GM21360 (cell line): Measurements from ENCODE around the gene FAM161B.
A peak's percentile ranks its signal among the peaks of the same experiment; 100 is the strongest.
"Not testable (repeated sequence)": the region's sequence is repeated elsewhere in the genome, so short reads cannot be mapped to it uniquely, and the experiment has no call there.

Source experiments
- ATAC-seq: cut with Tn5 transposase; IDR thresholded peaks from one replicate; pipeline ENCODE4 v1.9.1; 2021; ENCODE audit warnings: mild to moderate bottlenecking, moderate library complexity; ENCODE audit not compliant: unreplicated experiment

The FAM161B gene

GRCh38 chr14:73944432-73945158 is 5.3 kb downstream of the FAM161B start:
- no peak for ATAC-seq

DNA sequence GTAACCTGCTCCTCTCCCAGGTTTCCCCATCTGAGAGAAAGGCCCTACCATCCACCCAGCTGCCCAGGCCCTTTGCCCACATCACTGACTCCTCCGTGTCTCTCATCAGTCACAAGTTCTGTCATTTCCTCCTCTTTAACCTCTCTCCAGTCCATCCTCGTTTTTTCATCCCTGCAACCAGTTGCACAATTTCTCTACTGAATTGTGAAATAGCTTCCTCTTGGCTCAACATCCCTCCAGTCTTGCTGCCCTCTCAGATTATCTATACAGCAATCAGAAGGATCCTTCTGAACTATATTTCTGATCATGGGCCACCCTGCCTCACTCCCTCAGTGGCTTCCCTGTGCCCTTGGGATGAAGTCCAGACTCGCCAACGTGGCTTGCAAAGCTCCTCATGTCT is 6.8 kb downstream of the FAM161B start:
- ATAC-seq: no peak

GRCh38 chr14:73942180-73942579 is 7.7 kb downstream of the FAM161B start:
- ATAC-seq: no peak

DNA sequence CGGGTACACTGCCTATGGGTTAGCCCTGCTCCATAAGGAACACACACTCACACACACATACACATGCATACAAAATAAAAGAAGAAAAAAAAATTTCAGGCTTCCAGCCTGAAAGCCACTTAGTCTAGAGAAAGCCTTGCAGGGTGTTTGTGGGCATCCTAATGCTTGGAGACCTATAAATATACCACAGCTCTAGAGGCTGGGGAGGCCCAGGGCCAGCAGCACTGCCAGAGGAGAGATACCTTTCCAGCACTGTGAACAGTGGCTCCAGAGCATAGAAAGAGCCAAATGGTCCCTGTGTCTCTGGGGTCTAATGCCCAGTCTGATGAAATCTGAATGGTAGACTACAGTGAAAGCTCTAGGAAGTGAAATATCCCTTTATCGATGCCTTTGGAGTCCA is 12.9 kb downstream of the FAM161B start:
- no peak for ATAC-seq

GRCh38 chr14:73936548-73936947 is 13.3 kb downstream of the FAM161B start:
- ATAC-seq: no peak

DNA sequence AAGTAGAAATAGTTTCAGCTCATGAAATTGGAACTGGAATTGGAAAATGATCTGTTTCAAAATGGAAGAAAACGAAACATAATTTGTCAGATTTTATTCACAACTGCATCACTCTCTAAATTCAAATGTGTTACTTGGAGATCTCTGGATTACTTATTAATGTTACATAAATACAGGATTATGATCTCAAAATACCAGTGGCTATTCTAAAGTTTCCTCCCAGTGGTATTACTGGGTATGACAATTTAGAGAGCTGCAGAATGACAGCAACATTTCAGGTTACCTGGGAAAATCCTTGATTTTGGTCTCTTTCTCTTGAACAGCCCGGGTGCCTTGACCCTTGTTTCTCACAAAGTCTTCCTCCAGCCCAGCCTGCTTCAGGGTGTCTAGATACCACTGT is 14.2 kb downstream of the FAM161B start:
- ATAC-seq: no peak

- no peak for ATAC-seq
Observed at GRCh38 chr14:73924337-73924736, 25.6 kb downstream of the FAM161B start.

- not testable (repeated sequence) for ATAC-seq
Observed at GRCh38 chr14:73919457-73919856, 30.4 kb downstream of the FAM161B start.

DNA sequence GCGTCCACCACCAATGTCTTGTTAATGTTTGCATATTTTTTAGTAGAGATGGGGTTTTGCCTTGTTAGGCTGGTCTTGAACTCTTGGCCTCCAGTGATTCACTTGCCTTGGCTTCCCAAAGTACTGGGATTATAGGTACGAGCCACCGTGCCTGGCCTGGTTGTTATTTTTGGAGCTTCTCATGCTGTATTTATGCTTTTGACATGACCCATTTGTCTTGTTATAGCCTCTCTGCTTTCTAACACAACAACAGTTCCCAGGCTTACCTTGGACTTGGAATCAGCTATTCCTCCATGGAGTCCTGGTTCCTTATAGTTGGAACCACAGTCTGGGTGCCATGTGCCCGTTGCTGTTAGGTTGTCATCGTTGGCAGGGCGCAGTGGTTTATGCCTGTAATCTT is 33.6 kb downstream of the FAM161B start:
- ATAC-seq: no peak

DNA sequence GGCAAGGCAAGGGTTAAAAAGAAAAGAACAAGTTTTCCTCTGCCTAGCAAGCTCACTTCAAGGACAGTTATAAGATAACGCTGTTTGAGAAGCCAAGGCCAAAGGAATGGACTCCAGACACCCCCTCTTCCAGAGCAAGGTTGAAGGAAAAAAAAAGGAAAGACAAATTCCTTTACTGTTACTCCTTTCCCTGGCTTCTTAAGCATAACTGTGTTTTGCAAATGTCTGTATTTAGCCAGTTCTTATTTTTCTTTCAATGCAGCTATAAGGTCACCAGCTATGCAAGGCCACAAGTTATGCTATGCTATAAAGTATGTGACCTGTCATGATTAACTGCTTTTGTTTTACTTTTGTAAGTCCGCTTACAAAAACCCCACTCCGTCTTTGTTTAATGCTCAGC is 36.6 kb downstream of the FAM161B start:
- no peak for ATAC-seq

DNA sequence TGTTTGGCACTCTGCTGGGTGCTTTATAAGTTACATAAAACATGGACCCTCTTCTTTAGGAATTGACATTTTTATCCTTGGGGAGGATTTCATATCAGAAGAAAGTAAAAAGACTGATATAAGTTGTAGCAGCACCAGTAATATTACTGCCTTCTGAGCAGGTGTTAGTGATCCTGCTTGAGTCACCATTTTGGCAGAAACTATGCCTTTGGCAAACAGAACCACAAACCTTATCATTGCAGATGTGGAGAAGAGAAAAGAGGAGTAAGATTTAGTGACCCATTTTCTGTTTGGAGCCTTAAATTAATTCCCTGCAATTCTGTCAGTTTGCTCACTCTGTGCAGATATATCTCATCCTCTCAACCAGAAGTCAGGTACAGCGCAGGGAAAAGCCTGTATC is 40.2 kb downstream of the FAM161B start:
- no peak for ATAC-seq

DNA sequence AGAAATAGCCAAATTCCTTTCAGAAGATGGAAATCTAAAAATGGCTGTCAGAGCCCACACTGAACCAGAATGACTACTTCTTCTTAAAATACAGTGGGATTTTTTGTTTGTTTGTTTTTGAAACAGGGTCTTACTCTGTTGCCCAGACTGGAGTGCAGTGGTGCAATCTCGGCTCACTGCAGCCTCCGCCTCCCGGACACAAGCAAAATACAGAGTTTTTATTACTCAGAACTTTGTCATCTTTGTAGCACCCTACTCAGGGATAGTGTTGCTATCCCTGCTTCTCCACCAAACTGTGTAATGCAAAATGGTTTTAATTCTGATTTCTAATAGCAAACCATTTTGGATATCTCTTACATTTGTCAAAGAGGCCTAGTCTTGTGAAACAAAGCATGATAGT is 46.9 kb downstream of the FAM161B start:
- no peak for ATAC-seq

- no peak for ATAC-seq
Observed at GRCh38 chr14:73896521-73896920, 53.4 kb downstream of the FAM161B start.

DNA sequence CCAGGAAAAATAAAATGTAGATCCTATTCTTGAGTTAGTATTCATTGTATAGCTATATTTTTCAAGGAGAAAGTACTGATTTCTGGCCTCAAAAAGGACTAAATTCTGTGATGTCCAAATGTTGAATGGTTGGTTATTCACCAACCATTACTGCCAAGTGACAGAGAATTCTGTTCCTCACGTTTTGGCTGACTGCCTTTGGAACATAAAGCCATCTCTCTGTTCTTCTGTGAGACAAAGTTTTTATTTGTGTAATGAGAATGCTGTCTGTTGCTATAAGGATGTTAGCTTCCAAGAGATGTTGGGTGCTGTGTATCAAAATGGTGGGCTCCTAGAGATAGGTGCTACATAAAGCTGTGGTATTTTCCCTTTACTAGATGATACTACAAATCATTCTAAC is 54.0 kb downstream of the FAM161B start:
- ATAC-seq: no peak

DNA sequence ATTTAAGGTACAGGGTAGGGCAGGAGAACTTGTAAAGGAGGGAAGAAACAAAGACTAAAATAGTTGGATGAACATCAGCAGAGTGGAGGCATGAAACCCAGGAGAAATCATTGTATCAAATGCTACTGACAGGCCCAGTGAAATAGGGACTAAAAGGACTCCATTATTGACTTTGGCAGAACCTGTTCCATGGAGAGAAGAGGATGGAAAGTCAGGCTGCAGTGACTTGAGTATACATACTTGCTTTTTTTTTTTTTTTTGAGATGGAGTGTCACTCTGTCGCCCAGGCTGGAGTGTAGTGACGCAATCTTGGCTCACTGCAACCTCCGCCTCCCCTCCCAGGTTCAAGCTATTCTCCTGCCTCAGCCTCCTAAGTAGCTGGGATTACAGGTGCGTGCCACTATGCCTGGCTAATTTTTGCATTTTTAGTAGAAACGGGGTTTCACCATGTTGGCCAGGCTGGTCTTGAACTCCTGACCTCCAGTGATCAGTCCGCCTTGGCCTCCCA is 55.7 kb downstream of the FAM161B start:
- not testable (repeated sequence) for ATAC-seq

DNA sequence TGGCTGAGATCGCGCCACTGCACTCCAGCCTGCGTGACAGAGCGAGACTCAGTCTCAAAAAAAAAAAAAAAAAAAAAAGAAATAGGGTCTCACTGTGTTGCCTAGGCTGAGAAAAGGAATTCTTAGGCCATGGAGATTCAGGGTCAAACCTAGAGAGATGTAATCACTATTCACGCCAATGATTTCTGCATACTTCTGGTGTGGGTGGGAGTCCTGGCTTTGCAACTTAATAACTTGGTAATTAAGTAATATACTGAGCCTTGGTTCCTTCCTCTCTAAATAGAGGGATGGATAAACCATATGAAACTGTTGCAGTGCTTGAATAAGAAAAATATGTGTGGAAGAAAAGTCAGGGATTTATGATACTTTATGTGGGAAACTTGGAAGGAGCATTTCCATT is 60.5 kb downstream of the FAM161B start:
- no peak for ATAC-seq

GRCh38 chr14:73888971-73889370 is 60.9 kb downstream of the FAM161B start:
- ATAC-seq: no peak

- ATAC-seq: no peak
Observed at GRCh38 chr14:73888460-73888725, 61.5 kb downstream of the FAM161B start.

- no peak for ATAC-seq
Observed at GRCh38 chr14:73887694-73888459, 62.0 kb downstream of the FAM161B start.

DNA sequence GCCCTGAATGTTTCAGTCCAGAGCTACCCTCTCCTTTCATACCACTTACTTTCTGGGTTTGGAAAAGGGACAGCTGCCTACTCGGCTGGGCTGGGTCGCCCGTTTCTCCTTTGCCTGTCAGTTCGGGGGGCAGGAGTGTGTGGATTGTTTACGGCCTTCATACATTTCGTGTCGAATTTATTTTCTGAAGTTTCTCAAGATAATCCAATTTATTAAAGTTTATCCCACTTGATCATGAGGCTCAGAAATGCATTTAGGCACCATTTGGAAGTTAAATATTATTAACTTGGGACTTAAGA is 62.6 kb downstream of the FAM161B start:
- no peak for ATAC-seq

- ATAC-seq: peak; percentile 95
Observed at GRCh38 chr14:73886449-73887317, 63.2 kb downstream of the FAM161B start, which contains the start of gene ZNF410. ZNF410 (plus strand) TSS chr14:73886859; CDS start chr14:73892176, 5,317 bp downstream.
